ENCODE data around the gene ASPSCR1. TPM values are rescaled to one million over a fixed set of nuclear protein-coding genes. Genes with fewer than 3 reads are reported as not detected.

ASPSCR1 gene, protein sequence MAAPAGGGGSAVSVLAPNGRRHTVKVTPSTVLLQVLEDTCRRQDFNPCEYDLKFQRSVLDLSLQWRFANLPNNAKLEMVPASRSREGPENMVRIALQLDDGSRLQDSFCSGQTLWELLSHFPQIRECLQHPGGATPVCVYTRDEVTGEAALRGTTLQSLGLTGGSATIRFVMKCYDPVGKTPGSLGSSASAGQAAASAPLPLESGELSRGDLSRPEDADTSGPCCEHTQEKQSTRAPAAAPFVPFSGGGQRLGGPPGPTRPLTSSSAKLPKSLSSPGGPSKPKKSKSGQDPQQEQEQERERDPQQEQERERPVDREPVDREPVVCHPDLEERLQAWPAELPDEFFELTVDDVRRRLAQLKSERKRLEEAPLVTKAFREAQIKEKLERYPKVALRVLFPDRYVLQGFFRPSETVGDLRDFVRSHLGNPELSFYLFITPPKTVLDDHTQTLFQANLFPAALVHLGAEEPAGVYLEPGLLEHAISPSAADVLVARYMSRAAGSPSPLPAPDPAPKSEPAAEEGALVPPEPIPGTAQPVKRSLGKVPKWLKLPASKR
- 10 to 100 TPM; 27.9 to 28.8 TPM for total RNA-seq

DNA sequence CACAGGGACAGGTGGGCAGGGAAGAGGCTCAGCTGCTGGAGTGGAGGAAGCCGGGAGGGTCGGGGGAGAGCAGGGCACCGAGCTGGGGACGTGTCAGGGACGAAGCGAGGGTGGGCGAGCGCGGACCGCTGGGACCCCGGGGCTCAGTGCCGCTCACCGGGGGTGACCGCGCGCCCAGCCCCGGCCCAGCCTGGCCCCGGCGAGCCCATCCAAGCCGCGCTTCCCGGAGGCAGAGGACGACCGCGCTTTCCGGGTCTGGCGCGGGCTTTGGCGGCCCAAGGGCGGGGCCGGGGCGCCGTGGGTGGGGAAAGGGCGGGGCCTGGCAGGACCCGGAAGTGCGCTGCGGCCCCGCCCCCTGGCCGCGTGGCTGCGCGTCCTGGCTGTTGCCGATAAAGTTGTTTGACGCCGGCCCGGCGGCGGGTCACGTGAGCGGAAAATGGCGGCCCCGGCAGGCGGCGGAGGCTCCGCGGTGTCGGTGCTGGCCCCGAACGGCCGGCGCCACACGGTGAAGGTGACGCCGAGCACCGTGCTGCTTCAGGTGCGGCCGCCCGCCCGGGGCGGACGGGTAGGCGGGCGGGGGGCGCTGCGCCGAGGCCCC is at the start of gene ASPSCR1:
Gene ASPSCR1 (plus strand): TSS at position 419 of the 598 bp plus-strand sequence. CDS start 18 bp downstream, at position 437.
- CTCF ChIA-PET = interaction anchor here (1.1 to 3.3 kb wide), 2 partner anchors 17 to 44 kb away, joined by 5 to 16 read pairs; partner anchors contain the start of gene NOTUM
- POLR2A ChIA-PET = interaction anchor here (0.9 to 1.8 kb wide), 4 partner anchors 10 to 53 kb away, joined by 3 to 11 read pairs (median 4); no protein-coding TSS in a partner anchor

DNA sequence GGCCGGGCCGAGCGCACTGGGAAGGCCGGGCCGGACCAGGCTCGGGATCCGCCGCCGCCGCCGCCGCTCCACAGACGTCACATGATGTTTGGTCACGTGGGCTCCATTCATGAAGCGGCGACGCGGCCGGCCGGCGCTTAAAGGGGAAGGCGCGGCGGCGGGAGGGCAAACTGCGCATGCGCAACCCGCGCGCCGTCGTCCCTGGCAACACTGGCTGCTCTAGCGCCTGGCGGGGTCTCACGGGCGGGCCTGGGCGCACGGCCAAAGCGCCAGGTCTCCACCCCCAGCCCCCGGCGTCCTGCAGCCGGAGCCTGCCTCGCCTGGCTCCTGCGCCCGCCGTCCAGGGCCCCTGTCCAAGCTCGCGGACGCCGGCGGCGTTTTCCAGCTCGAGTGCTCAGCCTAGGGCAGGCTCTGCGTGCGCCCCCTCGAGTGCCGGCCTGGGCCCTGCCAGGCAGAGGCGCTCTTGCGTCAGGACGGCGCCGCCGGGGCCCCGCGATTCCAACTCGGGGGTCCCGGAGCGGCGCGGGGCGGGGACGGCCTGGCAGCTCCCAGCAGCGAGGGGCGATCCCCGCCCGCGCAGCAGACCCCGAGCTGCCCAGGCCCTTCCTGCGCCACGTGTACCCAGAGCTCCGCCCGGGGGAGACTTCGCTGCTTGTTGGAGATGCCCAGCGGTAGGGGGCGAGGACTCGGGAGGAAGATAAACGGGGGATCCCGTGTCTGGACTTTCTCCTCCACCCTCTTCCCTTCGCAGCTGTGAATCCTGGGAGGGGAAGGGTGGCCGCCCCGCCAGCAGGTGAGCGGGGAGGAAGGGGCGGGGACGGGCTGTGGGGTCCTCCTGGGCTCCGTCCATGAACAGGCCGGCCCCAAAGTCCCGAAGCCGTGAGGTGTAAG is 49.5 kb upstream of the ASPSCR1 start, which contains the start of gene MAFG:
Gene MAFG (minus strand): TSS at position 83 of the 891 bp plus-strand sequence. CDS start 4,550 bp downstream, outside the sequence.
- ChIA-PET POLR2A (interaction anchor here (0.6 to 1.3 kb wide), 3 partner anchors 9 to 44 kb away, joined by 4 to 11 read pairs (median 5); partner anchors contain the start of gene PYCR1), CTCF (interaction anchor here (0.6 to 2.2 kb wide), 7 partner anchors 10 to 474 kb away, joined by 3 to 9 read pairs (median 3); partner anchors contain the start of genes ALYREF, ANAPC11 and DCXR)

DNA sequence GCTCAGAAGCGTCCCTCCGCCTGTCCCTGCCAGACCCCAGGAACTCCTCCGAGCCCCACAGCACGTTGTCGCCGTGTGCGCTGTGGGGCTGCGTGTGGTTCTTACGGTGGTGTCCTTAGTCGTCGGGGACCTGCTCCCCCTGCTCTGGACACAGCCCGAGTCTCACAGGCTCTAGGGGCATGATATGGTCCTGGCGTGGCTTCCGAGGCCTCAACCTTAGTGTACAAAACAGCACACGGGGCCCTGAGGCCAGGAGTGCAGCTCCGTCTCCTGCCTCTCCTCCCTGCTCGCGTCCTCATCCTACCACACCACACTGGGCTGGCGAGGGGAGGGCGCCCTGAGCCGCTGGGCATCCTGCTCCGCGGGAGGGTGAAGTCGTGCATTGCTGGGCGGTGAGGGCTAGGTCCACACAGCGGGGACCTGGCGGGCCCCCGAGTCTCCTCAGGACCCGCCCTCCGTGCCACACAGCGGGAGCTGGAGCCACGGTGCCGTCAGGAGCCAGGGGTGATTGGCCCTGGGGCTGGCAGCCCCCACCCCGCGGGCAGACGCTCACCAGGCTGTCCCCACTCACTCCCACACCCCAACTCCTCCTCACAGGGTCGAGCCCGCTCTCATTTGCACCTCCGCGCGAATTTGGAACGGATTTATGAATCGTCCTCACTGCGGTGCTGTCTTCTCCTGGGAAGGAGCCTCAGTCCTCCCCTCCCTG is 48.7 kb upstream of the ASPSCR1 start:
- ChIA-PET CTCF (interaction anchor here (1.2 to 2.2 kb wide), 3 partner anchors 37 to 109 kb away, joined by 3 to 9 read pairs (median 4); partner anchors contain the start of genes ALYREF, ANAPC11 and DCXR), POLR2A (interaction anchor here (1.3 kb wide), 1 partner anchor 9 kb away, joined by 4 read pairs; the partner anchor contains the start of gene PYCR1)

DNA sequence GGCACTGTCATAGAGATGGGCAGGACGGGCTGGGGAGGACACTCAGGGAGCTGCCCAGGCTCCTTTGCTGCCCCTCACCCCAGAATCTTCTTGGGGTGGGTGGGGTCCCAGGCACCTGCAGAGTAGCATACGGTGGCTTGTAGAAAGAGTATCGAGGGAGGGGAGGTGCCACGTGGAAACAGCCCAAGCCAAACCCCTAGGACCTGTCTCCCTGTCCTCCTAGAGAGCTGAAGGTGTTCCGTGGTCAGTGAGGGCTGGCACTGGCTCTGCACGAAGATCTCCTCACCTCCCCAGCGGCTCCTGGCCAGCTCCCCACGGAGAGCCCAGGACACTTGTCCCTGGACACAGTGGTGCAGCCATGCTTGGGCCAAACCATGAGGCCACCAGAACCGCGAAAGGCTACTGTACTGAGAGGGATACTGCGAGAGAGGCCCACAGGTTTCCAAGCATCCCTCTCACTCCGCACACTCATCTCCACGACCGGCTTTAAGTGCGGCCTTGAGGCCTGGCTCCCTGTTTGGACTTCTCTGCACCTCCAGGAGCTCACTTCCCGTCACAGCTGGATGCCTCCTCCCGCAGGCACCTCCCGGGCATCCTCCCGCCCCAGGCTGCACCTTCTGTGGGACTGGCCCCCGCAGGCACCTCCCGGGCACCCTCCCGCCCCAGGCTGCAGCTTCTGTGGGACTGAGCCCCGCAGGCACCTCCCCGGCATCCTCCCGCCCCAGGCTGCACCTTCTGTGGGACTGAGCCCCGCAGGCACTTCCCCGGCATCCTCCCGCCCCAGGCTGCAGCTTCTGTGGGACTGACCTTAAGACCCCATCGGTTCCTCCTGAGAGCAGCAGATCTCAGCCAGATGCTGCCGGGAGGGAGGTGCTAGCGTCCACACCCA is 47.9 kb upstream of the ASPSCR1 start:
- POLR2A ChIA-PET = interaction anchor here (1.3 kb wide), 1 partner anchor 8 kb away, joined by 4 read pairs; the partner anchor contains the start of gene PYCR1
- CTCF ChIA-PET = interaction anchor here (1.2 to 2.2 kb wide), 2 partner anchors 12 to 60 kb away, joined by 6 to 9 read pairs; partner anchors contain the start of gene SIRT7

DNA sequence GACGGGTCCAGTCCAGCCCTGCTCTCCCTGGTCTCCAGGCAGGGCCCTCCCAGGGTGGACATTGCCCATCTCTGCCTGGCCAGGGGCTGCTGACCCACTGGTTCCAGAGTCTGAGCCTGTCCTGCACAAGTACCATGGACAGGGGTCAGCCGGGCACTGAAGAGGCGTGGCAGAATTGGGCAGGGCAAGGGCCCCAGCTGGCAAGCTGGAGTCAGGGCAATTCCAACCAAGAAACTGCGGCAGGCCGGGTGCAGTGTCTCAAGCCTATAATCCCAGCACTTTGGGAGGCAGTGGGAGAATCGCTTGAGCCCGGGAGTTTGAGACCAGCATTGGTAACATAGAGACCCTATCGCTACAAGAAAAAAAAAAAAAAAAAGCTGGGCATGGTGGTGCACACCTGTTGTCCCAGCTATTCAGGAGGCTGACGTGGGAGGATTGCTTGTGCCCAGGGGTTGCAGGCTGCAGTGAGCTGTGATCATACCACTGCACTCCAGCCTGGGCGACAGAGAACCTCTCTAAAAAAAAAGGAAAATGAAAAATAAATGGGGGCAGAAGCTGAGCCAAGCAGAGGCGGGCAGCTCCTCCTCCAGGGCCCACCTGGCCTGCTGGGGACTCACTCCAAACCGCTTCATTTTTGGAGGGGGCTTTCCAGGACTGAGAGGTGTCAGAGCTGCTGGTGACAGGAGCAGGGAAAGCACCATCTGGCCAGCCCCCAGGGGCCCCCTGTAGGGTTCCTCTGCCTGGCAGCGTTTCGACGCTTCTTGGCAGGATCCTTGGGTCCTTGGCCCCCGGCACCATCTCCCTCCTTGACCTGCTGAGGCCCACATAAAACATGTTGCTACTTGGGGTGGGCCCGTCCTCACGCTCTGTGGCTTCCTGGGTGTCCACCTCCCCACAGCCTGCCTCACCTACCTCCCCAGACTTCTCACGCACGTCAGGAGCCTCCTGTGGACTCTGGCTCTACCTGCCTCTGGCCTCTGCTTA is 47.0 kb upstream of the ASPSCR1 start:
- ChIA-PET POLR2A (interaction anchor here (0.5 kb wide), 1 partner anchor 156 kb away, joined by 3 read pairs; no protein-coding TSS in a partner anchor), CTCF (interaction anchor here (0.8 to 1.2 kb wide), 2 partner anchors 13 to 91 kb away, joined by 4 to 6 read pairs; partner anchors contain the start of gene SIRT7)

DNA sequence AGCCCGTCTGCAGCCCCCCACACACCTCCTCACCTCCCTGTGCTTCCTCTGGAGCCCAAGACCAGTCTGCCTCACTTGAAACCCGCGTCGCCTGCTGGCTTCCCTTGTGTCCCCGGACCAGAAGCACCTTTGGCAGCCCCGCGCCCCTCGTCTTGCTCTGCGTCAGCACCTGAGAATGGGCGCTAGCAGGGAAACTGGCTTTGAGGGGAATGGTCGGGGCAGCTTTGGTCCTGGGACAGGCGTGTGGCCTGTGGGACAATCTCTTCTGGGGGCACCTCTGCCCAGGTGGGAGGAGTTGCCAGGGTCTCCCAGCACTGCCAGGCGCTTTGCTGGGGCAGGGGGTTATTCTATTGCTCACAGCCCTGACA is 46.3 kb upstream of the ASPSCR1 start:
- CTCF ChIA-PET = interaction anchor here (1.2 kb wide), 1 partner anchor 14 kb away, joined by 6 read pairs; the partner anchor contains the start of gene SIRT7
- POLR2A ChIA-PET = interaction anchor here (0.9 kb wide), 1 partner anchor 92 kb away, joined by 3 read pairs; the partner anchor contains the start of genes CENPX and LRRC45

DNA sequence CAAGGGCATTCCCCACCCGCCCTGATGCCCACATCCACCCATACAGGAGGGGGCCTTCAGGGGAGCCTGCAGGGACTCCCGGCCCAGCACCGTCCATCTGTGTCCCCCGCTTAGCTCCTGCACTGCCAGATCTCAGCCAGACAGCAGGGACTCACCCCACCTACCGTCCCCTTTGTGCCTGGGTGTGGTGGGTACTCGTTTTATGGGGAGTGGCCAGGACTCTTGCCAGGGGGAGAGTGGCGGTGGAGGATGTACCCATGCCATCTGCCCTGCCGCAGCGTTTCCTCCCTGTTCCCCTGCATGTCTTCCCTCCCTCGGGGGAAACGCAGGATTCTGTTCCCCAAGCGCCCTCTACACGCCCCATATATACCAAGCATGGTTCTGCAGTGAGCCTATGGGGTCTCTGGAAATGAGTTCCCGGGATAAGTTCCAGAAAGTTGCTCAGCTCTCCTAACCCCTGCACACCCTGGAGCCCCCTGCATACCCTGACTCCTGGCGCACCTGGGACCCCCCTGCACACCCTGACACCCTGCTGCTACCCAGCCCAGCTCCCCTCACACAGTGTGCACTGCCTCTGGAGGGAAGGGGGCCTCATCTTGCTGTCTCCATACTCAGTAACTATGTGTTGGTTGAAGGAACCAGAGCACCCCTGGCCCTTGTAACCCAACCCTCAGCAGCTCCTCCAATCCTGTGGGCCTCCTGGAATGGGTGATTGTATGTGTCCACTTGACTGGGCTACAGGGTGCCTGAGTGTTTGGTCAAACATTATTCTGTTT is 45.7 kb upstream of the ASPSCR1 start:
- ChIA-PET CTCF (interaction anchor here (1.0 kb wide), 1 partner anchor 28 kb away, joined by 3 read pairs; no protein-coding TSS in a partner anchor), POLR2A (interaction anchor here (0.6 to 0.9 kb wide), 2 partner anchors 66 to 92 kb away, joined by 3 to 4 read pairs; partner anchors contain the start of genes CENPX and LRRC45)

DNA sequence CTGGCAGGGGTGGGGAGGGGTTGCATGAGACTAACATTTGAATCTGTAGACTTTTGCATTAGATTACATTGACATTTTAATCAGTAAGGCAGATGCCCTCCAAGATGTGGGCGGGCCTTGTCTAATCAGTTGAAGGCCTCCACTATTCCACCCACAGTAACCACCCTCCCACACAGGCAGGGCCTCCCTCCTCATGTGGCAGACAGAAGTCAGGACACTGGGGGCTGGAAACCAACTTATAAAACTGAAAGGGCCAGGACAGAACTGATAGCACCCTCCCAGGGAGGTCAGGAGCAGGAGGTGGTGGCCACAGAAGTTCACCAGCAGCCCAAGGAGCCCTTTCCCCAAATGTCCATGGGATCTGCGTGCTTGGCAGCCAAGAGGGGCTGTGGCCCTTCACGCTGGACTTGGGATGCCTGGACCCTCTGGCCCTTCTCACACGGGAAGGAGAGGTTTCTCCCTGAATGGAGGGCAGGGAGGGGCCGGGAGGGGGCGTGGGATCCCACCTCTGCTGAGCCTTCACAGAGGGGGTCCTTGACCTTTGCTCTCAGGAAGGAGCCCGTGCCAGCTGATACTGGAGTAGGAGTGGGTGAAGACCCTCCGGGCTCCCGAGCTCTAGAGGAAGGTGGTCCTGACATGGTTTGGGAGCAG is 45.0 kb upstream of the ASPSCR1 start:
- ChIA-PET CTCF (interaction anchor here (1.0 kb wide), 1 partner anchor 27 kb away, joined by 3 read pairs; no protein-coding TSS in a partner anchor), POLR2A (interaction anchor here (0.5 kb wide), 1 partner anchor 219 kb away, joined by 5 read pairs; no protein-coding TSS in a partner anchor)

DNA sequence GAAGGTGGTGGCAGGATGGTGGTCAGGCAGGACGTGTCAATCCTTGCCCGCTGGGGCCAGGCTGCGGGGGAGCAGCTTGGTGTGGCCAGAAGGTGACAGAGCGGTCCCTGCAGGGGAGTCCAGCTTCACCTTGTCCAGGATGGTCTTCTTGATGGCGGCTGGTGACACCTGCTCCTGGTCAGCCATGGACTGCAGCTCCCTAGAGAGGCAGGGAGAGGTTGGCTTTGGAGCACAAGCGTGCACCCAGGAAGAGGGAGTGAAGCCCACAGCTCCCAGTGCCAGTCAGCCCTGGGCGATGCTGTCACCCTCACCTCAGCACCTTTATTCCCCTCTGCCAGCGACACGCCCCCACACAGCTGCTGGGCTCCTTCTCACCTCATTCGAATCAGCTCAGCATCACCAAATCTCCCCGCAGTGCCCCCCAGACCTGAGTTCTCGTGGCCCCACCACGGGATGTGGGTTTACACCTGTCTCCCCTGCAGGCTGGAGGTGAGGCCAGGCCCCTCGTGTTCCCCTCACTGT is 44.2 kb upstream of the ASPSCR1 start:
- POLR2A ChIA-PET = interaction anchor here (0.5 kb wide), 1 partner anchor 220 kb away, joined by 5 read pairs; no protein-coding TSS in a partner anchor
- CTCF ChIA-PET = no interaction called here

DNA sequence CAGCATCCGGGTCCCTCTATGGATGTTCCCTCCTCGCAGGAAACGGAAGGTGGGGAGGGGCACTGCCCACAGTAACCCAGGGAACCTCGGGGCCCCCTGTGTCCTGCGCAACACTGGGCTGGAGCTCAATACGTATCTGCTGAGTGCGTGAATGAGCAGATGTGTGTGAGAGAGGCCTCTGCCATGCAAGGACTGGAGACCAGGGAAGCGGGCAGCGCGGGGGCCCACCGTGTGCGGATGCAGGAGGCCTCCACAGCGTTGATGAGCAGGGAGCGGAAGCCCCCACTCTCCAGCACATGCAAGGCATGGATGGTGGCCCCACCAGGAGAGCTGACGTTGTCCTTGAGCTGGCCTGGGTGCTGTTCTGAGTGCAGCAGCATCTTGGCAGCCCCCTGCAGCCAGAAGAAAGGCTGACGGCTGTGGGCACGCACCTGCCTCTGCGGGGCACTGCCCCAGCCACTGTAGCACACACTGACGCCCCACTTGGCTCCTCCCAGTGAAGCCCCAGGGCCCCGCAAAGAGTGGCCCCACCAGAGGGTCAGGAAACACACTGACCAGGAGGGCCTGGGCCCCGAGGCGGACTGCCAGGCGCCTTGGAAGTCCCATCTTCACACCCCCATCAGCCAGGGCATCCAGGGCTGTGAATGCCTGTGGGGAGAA is 43.2 kb upstream of the ASPSCR1 start:
- POLR2A ChIA-PET = no interaction called here

DNA sequence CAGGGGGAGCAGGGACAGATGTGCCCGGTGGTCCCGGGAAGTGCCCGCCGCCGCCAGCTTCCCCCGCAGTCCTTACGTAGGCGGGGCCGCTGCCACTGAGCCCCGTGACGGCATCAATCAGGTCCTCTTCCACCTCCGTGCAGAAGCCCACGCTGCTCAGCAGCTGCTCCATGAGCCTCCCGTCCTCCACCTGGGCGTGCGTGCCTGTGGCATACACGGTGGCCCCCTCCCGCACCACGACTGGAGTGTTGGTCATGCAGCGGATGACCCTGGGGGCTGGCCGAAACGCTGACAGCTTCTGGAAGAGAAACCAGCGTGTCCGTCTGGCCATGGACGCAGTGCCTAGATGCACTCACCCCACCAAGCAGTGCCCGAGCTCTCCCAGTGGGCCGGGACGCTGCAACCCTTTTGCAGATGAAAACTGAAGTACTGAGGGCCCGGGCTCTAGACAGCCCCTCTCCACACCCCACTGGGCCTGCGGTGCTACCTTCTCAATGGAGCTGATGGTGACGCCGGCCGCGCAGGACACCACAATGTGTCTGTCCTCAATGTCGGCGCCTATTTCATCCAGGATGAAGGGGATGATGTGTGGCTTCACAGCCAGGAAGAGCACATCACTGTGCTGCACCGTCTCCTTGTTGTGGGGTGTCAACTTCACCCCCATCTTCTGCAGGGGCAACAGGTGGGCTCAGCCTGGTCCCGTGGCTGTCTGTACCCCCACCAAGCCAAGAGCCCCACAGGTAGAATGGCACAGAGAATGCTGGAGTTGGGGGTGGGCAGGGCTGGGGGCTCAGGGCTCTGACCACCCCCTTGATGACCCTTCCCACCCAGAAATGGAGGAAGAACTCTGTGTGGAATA is 42.4 kb upstream of the ASPSCR1 start:
- CTCF ChIA-PET = no interaction called here
- POLR2A ChIA-PET = no interaction called here

More for the DNA sequence above, 43.2 kb upstream of the ASPSCR1 start:
- CTCF ChIA-PET = no interaction called here

DNA sequence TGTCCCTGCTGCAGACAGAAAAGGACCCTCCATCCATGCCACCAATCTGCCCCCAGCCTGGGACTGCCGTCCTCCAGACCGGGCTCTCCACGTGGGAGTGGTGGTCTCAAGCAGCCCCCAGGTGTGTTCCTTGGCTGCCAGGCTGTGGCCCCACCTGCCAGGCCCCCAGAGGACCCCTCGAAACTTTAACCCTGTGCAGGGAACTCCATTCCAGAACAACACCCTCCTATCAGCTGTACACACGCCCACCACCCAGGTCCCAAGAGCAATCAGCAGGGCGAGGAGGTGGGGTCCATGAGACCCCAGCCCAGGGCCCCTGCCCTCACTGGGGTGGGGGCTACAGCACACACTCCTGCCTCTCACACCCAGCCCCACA is 41.7 kb upstream of the ASPSCR1 start:
- ChIA-PET CTCF (no interaction called here), POLR2A (no interaction called here)

Data from activated CD8-positive, alpha-beta memory T cell treated with anti-CD3 and anti-CD28 coated beads for 36 hours (primary cell).